ENCODE results near the gene KCNJ16. TPM values are rescaled to one million over a fixed set of nuclear protein-coding genes. Genes with fewer than 3 reads are reported as not detected.

KCNJ16 gene
- total RNA-seq, 4 donors from 2014 or later, result 0.49 to 0.66 (median 0.51) TPM; not detected in 1

- TF ChIP-seq CTCF (IDR thresholded peaks at IDR 0.05; ENCODE audit: low read depth), result no peak
Measured at GRCh38 chr17:70099294-70099693, 24.3 kb downstream of the KCNJ16 start.

DNA sequence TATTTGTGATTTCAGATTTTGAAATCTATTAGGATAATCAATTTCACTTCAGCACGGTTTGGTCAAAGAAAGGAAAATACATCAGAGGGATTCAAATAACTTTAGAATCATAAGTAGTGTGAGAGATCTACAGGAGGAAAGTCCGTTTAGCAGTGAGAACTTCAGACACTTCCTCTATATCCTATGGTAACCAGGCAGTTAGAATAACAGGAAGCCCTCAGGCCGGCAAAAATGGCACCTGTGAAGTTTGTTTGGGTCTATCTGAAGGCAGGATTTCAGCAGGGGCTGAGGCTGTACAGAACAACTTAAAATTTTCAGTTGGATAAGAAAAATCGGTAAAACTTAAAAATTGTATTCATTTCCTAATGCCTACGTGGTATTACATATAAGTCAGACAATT is 24.9 kb downstream of the KCNJ16 start:
- no peak for TF ChIP-seq CTCF (IDR thresholded peaks at IDR 0.05; ENCODE audit: low read depth)

GRCh38 chr17:70100983-70101382 is 26.0 kb downstream of the KCNJ16 start:
- no peak for TF ChIP-seq CTCF (IDR thresholded peaks at IDR 0.05; ENCODE audit: low read depth)

DNA sequence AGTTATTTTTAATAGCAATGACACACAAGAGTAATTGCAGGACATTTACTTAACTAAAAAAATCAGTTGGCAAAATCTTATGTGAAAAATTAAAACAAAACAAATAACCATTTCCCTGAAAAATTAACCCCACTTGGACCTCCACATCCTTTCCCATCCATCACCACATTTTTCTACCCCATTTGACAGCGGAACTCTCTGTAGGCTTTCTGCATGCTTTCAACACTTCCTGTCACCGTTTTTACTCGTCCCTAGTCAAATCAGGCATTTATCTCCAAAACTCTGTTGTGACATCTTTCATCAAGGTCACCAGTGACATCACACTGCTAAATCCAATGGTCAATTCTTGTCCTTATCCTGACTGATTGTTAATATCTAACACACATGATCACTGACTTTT is 27.5 kb downstream of the KCNJ16 start:
- TF ChIP-seq CTCF (IDR thresholded peaks at IDR 0.05; ENCODE audit: low read depth), result no peak

DNA sequence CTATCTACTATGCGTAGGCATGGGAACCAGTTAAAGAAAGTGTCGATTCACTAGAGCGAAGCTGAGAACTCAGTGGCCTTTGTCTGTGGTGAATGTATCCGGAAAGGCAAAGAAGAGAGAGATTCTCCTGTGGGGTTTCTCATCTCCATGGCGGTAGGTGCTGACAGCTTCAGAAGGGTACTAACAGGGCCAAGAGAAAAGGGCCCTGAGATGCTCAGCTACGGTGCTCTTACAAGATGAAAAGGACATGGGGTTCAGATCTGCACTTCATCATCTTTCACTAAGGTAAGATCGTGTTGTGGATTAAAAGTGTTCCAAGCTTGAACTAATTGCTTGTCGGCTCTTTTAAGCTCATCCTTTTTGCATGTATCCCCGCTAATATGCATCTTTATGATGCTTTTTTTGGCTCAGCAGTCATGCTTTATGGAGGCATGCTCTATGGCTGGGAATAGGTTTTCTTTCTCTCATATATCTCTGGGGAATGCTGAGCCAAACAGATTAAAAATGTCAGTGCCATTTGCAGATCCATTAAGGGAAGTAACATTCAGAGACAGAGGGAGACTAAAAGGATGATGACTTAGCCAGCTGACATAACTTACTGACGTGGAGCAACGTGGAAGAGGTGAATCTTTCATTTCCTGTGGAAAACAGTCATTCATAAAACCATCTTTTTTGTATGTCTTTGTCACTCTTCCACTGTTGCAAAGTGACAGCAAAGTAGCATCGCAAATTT is 29.9 kb downstream of the KCNJ16 start:
- TF ChIP-seq CTCF (IDR thresholded peaks at IDR 0.05; ENCODE audit: low read depth), result no peak

DNA sequence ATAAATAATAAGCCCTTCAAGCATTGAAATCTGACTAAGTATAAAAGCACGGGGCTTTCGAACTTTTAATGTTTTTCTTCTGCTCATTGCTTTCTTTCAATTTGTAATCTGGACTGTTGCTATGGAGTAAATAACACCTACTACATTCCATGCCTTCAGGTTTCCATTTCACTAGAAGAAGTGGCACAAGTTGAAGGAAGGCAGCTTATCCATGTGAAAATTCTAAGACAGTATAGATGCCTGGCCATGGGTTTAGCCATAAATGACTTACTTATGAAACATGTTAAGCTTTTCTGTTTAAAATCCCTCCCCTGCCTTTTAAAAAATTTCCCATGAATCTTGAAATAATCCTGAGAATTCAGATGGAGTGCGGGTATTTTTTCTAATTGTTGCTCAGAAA is 30.6 kb downstream of the KCNJ16 start:
- TF ChIP-seq CTCF (IDR thresholded peaks at IDR 0.05; ENCODE audit: low read depth), result no peak

GRCh38 chr17:70106551-70106950 is 31.5 kb downstream of the KCNJ16 start:
- no peak for TF ChIP-seq CTCF (IDR thresholded peaks at IDR 0.05; ENCODE audit: low read depth)

Data from subcutaneous adipose tissue (tissue), 4 donors.